ENCODE results near the gene PRDM7. TPM values are rescaled to one million over a fixed set of nuclear protein-coding genes. Genes with fewer than 3 reads are reported as not detected.

PRDM7 gene
- total RNA-seq = not detected in 2 replicates

GRCh38 chr16:90077240-90077756 lies at the start of gene PRDM7:
PRDM7 (minus strand) TSS chr16:90077331; CDS start chr16:90075910, 1,421 bp downstream.

GRCh38 chr16:90018652-90019542 lies 58.2 kb downstream of the PRDM7 start, which contains the start of gene DBNDD1:
DBNDD1 (minus strand) TSS chr16:90019456; CDS start chr16:90019341, 115 bp downstream.

Other genes starting within 250 kb of the PRDM7 start
- gene SPIRE2, start 248.9 kb downstream of the PRDM7 start, total RNA-seq = 2.2 and 3.6 TPM in 2 replicates
- 215 and 233 TPM in 2 replicates for gene TCF25, start 203.7 kb downstream of the PRDM7 start, total RNA-seq
- 7.1 and 10.3 TPM in 2 replicates for gene MC1R, start 158.5 kb downstream of the PRDM7 start, total RNA-seq
- 559 and 710 TPM in 2 replicates for gene TUBB3, start 154.0 kb downstream of the PRDM7 start, total RNA-seq
- gene DEF8, start 128.6 kb downstream of the PRDM7 start, total RNA-seq = 105 and 112 TPM in 2 replicates
- 3.1 and 4.1 TPM in 2 replicates for gene DBNDD1, start 57.9 kb downstream of the PRDM7 start, total RNA-seq

Measured in smooth muscle cell of trachea (primary cell).